Activated T-helper 1 cell treated with Interleukin-2 at 50 U/mL for 16 hours (primary cell): Measurements from ENCODE around the gene SMARCA2.

ENCODE experiments used
- DNase-seq: peaks from one replicate; pipeline ENCODE4 v3.0.0-alpha.2; 2020; ENCODE audit warnings: low read depth

SMARCA2 gene

GRCh38 chr9:2174911-2175310, 159.8 kb downstream of the SMARCA2 start:
- no peak for DNase-seq

- DNase-seq = no peak
Observed at GRCh38 chr9:2177121-2177520, 162.0 kb downstream of the SMARCA2 start.

- no peak for DNase-seq
Observed at GRCh38 chr9:2178034-2178734, 163.0 kb downstream of the SMARCA2 start.

GRCh38 chr9:2179567-2179966, 164.4 kb downstream of the SMARCA2 start:
- no peak for DNase-seq

DNA sequence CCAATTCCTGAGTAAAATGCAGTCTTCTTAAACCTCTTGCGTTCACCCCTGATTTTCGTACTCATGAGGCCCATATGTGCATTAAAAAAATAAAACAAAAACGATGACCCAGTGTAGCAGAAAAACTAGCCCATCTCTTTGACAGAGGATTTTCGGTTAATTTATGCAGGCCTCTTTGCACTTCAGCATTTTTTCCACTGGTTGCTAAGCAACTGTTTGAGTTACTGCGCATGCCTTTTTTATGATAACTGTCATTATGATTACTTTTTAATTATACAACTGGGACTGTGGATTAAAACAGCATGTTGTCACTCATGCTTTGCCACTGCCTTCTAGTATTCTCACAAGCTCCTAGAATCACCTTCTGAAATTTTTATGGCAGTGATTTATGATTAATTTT, 165.0 kb downstream of the SMARCA2 start:
- no peak for DNase-seq

DNA sequence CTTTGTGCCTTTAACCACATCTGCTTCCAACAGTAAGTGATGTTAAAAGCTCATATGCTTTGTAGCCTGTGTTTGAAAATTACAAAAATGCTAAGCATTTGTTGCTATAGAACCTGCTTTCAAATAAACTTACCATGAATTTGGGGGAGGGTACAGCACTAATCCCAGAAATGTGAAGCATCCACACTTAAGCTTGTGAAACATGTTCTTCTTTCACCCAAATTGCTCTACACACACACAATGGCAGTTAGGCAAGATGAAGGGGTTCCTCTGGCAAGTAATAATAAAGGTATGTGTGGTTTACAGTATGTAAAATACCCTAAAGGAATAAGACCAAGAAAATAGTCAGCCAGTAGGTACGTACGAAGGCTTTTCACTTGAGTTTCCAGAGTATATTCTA, 165.6 kb downstream of the SMARCA2 start:
- DNase-seq = no peak

GRCh38 chr9:2181792-2182191, 166.6 kb downstream of the SMARCA2 start:
- no peak for DNase-seq

DNA sequence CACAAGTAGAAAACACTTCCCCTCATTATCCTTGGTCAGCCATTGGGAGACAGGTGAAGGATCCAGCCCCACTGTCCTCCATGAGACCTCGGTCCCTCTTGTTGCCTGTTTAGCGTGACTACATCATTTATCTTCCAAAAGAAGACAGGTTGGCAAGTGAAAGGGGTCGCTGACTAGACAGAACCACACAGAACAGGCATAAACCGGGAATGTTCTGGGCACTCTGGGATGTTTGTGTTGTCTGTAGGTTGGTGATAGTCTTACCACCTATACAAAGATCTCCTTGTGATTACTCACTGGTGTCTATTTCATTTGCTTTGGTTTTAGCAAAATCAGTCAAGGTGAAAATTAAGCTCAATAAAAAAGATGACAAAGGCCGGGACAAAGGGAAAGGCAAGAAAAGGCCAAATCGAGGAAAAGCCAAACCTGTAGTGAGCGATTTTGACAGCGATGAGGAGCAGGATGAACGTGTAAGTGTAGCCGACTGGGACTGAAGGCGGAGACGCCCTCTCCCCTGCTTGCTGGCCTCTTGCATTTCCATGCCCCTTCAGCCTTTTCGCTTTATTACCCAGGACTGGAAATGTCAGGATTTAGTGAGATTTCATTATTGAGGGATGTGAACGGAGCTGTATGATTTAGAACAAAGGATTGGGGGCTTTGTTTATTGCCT, 175.9 kb downstream of the SMARCA2 start:
- no peak for DNase-seq

DNA sequence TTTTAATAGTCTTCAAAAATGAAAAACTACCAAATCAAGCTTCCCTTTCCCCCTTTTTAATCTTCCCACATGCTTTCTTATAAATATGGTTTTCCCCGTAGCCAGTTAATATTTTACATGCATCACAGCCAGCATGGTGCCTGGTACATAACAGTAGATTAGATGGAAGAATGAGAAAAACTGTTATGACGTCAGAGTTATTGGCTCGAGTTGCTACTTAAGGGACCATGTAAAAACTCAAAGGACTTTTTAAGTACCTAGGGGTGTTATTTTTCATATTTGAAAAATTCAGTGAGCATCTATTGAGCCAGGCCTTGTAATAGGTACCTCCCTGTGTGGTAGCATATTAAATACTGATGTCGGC, 176.4 kb downstream of the SMARCA2 start:
- DNase-seq = no peak

DNA sequence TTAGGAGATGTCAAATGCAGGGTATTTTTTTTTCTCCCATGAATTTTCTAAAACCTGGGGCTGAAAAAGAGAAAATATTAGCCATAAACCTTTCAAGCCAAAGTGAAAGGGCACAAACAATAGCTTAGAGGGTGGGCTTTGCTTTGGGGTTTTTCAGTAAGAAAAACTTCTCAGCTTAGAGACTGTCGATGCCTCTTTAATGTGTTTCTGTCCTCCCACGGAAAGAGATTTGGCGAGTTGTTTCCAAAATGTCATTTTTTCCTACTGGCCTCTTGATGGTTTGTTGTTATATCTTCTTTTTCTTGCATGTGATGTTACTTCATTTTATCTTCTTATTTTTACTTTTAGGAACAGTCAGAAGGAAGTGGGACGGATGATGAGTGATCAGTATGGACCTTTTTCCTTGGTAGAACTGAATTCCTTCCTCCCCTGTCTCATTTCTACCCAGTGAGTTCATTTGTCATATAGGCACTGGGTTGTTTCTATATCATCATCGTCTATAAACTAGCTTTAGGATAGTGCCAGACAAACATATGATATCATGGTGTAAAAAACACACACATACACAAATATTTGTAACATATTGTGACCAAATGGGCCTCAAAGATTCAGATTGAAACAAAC, 177.3 kb downstream of the SMARCA2 start:
- no peak for DNase-seq

GRCh38 chr9:2193552-2193951, 178.4 kb downstream of the SMARCA2 start:
- no peak for DNase-seq

GRCh38 chr9:2195211-2195610, 180.1 kb downstream of the SMARCA2 start:
- no peak for DNase-seq

DNA sequence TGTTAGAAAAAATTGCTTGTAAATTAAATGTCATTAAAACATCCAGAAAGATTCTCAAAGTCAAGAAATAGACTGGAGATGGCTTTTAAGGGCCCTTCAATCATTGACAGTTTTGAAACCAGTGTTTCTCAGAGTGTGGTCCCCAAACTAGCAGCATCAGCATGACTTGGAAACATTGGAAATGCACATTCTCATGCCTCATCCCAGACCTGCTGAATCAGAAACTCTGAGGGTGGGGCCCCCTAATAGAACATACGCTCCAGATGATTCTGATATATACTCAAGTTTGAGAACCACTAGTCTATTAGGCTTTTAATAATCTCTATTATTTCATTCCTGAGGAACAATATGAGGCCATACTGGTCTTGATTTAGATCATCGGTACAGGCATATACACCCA, 181.6 kb downstream of the SMARCA2 start:
- no peak for DNase-seq

DNA sequence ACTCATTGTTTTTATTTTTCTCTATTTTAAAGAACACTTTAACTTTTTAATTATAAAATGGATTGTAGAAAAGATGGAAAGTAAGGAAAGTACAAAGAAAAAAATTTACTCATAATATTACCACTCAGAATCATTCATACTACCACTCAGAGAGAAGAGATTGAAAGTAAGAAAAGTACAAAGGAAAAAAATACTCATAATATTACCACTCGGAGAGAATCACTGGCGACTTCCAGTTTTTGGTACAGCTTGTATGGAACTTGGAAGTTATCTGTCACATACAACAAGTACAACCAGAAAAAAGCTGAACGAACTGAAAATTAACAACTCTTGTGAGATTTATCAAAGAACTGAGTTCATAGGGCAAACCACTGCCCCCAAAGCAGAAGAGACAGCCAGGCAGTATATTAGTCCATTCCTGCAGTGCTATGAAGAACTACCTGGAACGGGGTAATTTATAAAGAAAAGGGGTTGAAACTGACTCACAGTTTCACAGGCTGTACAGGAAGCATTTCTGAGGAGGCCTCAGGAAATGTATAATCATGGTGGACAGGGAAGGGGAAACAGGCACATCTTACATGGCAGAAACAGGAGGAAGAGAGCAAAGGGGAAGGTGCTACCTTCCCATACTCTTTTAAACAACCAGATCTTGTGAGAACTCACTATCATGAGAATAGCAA, 183.9 kb downstream of the SMARCA2 start:
- DNase-seq = no peak

DNA sequence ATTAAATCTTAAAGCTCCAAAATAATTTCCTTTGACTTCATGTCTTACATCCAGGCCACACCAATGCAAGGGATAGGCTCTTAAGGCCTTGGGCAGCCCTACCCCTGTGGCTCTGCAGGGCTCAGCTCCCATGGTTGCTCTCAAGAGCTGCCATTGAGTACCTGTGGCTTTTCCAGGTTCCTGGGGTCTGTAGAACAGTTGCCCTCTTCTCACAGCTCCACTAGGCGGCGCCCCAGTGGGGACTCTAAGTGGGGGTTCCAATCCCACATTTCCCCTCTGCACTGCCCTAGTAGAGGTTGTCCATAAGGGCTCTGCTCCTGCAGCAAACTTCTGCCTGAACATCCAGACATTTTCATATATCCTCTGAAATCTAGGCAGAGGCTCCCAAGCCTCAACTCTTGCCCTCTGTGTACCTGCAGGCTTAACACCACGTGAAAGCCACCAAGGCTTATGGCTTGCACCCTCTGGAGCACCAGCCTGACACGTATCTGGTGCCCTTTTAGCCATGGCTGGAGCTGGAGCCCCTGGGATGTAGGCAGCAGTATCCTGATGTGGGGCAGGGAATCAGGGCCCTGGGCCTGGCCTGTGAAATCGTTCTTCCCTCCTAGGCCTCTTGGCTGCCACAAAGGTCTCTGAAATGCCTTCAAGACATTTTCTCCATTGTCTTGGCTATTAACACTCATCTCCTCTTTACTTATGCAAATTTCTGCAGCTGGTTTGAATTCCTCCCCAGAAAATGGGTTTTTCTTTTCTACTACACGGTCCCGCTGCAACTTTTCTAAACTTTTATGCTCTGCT, 185.1 kb downstream of the SMARCA2 start:
- DNase-seq = no peak

GRCh38 chr9:2208465-2208864, 193.3 kb downstream of the SMARCA2 start:
- DNase-seq = no peak

DNA sequence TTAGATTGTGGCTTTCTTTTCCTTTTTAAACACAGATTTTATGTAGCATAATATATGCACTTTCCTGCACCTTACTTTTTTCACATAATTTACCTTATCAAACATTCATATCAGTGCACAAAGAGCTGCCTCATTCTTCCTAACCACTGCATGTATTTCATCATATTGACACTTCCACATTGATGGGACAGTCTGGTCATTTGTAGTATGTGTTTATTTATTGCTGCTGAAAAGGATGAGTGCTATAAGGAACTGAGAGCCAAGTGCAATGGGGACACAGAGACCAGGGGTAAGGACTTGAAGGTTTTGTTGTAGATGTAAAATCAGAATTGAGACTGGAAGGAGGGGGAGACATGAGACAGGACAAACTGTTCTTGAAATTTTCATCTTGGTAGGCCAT, 193.8 kb downstream of the SMARCA2 start:
- DNase-seq = no peak

- no peak for DNase-seq
Observed at GRCh38 chr9:2209400-2209799, 194.3 kb downstream of the SMARCA2 start.

- DNase-seq = no peak
Observed at GRCh38 chr9:2210201-2210600, 195.1 kb downstream of the SMARCA2 start.

DNA sequence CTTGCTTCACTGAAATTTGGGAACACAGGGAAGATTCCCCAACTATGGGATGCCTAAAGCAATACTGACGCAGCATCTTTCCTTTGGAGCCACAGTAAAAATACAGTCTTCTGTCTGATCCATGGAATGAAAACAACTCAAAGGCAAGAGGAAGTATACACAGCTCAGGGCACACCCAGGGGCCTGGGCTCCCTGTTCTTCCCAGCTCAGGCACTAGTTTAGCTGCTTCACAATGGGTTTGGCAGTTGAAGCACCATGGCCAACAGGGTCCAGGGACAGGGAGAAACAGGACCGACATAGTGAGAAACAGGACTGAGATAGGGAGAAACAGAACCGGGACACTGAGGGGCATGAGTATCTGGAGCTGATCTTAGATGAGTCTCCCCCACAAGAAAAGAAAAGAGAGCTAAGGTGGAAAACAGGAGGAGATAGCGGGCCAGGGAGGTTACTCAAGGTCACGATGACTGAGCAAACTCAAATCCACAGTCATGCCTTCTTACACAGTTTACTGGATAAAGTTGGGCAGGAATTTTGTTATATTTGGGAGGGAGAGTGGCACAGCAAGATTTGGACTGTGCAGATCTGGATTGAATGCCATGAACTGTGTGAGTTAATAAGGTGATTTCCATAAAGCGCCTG, 198.8 kb downstream of the SMARCA2 start:
- DNase-seq = no peak

DNA sequence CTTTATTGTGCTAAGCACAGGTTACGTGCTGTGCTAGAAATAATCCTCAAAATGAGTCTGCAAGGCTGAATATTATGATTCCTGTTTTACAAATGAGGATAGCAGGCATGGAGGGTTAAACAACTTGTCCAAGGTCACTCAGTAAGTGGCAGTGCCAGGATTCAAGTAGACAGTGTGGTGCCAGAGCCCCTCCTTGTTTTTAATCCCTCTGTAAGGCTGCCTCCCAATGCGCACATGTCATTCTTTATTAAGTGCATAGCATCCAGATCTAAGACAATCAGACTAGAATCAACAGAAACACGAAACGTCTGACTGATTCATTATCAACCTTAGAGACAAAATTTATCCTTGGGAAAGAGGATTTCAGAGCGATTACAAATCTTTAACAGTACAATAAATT, 199.6 kb downstream of the SMARCA2 start:
- no peak for DNase-seq
